ENCODE results near the gene CPLANE2.
"Not testable (repeated sequence)": the region's sequence is repeated elsewhere in the genome, so short reads cannot be mapped to it uniquely, and the experiment has no call there.

Gene CPLANE2

DNA sequence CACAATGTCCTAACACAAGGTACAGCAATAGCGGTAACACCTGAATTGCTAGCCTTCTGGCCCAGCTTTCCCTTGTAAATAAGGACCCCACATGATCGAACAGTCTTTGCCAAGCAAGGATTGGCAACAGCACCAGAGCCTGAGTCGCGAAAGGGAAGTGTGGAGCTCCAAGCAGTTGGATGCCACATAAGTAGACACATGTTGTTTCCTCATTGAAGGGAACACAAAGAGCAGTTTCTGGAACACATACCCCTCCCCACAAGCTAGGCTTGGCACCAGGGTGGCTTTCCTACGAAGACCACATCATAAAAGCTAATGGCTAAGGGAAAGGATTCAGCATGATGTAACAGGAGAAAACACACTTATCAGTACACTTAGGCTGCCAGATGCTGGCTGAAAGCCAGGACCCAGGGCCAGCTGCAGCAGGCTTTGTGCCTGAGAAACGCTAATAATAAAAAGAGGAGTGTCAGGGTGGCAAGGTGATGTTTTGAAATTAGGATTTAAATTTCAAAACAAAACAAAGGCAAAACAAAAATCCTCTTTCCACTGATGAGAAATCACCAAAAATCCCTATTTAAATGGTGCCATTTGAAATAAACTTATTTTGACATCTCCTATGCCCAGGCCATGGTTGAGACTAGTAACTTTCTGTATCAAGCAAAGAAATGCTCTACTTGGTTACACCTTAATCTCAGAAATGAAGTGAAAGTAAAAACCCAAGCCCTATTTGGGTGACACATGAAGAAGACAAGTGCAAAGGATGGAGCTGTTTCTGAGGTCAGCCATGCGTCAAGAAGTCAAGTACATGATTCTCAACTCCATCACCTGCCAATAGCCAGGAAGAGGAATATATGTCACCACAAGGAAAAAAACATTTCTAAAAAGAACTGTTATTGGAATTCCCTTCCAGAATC, 11.9 kb upstream of the CPLANE2 start:
- no peak for DNase-seq

DNA sequence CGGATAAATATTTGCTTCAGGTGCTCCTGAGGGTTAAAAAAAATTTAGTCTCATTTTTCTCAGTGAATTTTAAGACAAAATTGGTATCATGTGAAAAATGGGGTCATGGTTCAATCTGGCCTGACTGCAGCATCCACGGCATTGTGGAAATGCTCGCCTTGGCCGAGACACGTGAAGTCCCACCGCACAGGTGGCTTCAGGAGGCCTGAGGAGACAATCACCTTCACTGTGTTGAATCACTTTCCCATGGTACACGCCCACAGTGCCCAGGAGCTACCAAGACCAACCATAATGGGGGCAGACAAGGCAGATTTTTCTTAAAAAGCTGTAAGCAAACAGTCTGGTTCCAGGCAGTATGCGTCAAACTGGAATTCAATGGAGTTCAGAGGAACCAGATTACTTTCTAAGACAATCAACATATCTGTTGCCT, 11.0 kb upstream of the CPLANE2 start:
- DNase-seq, result no peak

DNA sequence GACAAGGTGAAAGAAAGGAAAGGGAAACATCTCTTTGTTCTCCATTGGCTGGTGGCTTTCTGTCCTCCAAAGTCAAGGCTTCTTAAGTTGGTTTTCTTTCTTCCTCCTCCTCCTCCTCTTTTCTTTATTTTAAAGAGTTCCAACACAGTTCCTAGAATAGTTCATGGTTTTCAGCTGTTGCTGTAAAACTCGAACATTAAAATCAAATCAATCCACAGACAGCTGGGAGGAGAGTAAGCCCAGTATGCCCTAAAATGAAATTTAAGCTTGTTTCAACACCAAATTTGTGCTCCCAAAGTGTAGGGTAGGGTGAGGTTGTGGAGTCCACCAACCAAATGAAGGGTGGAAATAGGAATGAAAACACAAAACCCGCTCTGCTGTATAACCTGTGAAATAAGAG, 10.5 kb upstream of the CPLANE2 start:
- DNase-seq, result no peak

DNA sequence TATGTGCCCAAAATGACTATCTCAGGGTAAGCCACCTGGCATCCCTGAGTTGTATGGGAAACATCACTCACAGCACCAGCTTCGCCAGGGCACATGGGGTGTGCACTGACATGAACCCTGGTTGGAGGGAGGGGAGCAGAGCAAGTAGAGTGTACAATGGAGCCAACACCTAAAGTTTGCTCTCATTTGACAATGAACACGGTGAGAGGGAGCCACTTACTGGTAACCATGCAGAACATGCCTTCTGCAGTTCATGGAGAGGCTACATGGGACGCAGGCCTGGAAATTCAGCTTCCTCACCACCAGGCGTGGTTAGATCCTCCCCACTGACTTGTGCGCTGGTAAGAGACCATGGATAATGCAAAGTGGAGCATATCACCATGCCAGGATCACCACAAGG, 10.0 kb upstream of the CPLANE2 start:
- no peak for DNase-seq

DNA sequence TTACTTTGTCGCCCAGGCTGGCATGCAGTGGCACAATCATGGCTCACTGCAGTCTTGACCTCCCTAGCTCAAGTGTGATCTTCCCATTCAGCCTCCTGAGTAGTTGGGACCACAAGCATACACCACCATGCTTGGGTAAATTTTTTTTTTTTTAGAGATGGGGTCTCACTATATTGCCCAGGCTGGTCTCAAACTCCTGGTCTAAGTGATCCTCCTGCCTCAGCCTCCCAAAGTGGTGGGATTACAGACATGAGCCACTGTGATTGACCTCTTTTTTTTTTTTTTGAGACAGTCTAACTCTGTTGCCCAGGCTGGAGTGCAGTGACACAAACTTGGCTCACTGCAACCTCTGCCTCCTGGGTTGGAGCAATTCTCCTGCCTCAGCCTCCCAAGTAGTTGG, 9.3 kb upstream of the CPLANE2 start:
- DNase-seq, result not testable (repeated sequence)

DNA sequence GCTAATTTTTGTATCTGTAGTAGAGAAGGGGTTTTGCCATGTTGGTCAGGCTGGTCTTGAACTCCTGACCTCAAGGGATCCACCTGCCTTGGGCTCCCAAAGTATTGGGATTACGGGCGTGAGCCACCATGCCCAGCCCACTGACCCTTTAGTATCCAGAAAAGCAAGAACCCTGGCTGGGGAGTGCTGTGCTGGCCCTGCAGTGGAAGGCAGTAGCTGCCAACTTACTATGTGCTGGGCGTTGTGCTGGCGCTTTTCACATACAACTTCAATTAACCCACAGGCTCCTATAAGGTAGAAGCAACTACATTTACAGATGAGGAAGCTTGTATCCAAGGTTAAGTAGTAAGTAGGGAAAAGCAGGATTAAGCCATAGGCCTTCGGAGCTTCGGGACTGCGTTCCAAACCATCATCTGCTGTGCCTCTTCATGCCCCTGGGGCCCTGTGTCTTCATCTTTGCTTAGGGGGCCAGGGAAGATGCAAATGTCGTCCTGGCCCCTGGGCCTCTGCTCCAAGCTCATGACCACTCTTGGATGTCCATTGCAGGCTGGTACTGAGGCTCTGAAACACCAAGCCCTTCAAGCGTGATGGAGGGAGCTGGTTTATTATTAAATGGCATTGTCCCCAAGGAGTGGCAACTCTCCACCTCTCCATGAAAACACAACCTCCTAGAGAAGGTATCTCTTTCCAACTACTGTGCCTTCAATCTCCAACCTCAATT, 8.7 kb upstream of the CPLANE2 start:
- DNase-seq, result no peak

DNA sequence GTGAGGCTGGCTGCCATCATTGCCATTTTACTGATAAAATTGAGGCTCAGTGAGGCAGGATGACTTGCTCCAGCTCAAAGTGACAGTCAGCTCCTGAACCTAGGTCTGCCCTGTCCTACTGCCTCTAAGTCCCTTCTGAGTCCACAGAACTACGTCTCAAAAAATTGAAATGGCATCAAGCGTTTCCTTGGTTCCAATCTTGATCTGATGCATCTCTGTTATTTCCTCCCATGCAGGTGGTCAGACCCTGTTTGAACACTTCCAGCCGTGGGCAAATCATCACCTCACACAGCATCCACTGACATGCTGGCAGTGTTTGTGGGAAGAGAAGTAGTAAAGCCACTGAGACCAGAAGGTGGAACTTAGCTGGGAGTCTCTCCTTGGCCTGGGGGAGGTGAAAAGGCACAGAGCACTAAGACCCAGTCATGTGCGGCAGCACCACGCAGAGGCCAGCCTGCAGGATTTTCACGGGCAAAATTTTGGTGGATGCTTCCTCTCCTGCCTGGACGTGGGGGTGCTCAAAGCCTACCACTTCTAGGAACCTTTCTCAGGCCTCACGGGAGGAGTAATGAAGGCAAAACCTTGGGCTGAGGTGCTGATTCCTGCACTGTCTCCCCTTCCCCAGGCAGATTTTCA, 7.8 kb upstream of the CPLANE2 start:
- DNase-seq, result no peak

GRCh38 chr1:16243936-16244649, 7.1 kb upstream of the CPLANE2 start:
- peak; percentile 76 for DNase-seq

DNA sequence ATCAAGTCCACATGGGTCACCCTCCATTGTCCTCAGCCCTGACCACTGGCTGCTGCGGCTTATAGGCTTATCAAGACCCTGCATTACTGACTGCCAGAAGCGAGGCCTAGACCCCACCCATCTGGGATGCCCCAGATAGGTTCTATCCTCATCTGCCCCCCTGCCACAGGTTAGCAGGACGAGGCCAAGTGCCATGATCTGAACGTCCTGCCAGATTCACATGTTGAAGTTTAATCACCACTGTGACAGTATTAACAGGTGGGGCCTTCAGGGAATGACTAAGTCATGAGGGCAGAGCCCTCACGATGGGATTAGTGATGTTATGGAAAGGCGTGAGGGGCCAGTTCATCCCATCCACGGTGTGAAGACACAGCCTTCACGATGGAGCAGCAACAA, 6.2 kb upstream of the CPLANE2 start:
- DNase-seq, result no peak

DNA sequence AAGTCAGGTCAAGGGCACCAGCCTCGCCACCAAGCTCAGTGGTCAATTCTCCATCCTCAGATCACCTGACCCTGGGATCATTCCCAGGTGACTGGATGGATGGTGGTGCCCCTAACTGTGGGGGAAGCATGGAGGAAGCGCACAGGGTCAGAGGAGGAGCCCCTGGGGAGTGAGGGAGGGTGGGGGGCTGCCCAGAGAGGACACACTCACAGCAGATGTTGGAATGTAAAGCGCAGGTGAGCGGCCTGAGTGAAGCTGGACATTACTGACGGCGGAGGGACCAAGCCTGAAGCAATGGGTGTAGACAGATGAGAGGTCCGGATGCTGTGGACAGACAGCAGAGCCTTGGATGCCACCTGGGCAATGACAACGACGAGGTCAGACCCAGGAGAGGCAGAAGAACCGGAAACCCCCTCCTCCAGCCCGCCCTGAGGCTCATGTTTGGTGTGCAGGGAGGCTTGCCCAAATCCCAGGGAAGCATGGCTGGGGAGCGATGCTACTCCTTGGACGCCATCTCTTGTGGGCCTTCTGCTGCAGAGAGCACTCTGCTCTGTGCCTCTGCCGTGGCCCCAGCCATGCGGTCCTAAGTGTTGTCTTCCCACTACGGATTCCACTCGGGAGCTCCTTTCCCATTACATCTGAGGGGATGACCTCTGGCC, 5.7 kb upstream of the CPLANE2 start:
- DNase-seq, result no peak

DNA sequence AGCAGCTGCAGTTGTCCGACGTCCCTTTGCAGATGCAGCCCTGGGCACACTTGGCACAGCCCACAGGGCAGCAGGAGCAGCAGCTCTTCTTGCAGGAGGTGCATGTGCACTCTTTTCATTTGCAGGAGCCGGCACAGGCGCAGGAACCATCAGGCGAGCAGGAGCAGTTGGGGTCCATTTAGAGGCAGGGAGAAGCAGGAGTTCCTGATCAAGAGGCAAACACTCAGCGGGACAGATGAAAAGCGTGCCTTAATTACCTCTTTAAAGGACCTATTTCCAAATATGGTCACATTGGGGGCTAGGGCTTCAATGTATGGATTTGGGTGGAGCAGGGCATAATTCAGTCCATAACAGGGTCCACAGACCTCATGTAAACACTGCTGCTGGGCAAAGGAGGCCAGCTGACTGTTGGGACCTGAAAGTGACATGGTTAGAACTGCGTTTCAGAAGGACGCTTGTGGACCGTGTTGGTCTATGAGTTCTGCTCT, 4.3 kb upstream of the CPLANE2 start:
- DNase-seq, result no peak

DNA sequence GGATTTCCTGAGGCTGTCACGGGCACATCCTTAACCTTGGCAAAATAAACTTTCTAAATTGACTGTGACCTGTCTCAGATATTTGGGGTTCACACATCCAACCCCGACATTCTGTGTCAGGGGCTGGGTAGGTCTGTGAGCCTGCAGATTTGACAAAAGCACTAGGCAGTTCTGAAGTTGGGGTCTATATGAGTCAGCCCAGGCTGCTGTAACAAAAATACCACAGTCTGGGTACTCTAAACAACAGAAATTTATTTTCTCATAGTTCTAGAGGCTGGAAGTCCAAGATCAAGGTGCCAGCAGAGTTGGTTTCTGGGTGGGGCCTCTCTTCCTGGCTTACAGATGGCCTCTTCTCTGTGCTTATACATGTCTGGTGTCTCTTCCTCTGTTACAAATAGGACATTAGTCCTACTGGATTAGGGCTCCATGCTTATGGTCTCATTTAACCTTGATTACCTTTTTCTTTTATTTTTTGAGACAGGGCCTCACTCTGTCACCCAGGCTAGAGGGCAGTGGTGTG, 3.0 kb upstream of the CPLANE2 start:
- no peak for DNase-seq

GRCh38 chr1:16237343-16237830, 404 bp upstream of the CPLANE2 start:
- no peak for DNase-seq

DNA sequence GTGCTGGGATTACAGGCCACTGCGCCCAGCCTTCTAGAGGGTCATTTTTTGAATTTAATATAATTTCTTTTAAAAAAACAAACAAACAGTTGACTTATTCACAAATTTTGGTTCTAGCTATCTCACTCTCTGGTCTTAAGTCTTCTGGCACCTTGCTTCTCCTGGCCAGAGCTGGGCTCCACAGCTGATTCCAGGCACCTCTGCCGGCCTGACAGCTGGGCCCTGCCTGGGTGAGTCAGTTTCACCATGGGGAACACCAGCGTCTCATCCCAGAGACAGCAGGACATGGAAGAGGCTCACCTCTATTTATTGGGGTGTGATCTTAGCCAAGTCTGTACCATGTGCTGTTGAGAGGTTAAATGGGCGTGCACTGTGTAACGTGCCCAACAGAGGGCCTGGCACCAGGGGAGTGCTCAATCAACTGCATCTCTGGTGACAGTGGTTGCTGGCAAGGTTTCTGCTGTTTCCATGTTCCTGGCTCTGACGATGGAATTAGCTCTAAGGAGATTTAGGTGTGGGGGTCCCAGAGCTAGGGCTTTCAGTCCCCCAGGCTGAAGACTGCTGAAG, 956 bp downstream of the CPLANE2 start:
- peak; percentile 62 for DNase-seq

DNA sequence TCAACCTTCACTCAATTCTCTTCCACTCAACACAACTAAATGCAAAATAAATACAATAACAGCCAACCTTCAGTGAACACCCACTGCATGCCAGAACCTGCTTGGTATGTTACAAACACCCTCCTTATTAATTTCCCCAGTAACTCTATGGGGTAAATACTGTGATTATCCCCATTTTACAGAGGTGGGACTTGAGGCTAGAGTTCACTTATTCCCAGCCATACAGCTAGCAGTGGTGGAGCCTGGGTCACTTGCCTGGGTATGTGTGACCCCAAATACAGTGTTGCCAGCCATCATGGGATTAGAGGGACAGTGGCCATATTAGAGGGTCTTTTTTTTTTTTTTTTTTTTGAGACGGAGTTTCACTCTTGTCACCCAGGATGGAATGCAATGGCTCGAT, 1.6 kb downstream of the CPLANE2 start:
- DNase-seq, result no peak

DNA sequence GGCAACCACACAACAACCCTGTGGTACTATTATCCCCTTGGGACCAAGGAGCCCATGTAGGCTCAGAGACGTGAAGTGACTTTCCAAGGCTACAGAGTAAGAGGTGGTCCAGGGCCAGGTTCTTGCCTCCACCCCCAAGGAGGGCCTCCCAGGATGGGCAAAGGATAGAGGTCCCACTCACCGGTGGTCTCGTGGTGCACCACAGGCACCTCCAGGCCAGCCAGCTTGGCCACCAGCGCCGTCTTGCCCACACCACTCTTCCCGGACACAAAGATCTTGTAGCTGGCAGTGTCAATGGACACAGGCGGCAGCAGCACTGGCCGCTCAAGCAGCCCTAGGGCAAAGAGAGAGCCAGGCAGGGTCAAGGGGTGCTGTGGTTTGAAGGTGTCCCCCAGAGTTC, 3.6 kb downstream of the CPLANE2 start:
- no peak for DNase-seq

- no peak for DNase-seq
Observed at GRCh38 chr1:16232316-16232710, 4.7 kb downstream of the CPLANE2 start.

GRCh38 chr1:16231331-16232315, 5.4 kb downstream of the CPLANE2 start:
- no peak for DNase-seq

- no peak for DNase-seq
Observed at GRCh38 chr1:16230744-16231143, 6.2 kb downstream of the CPLANE2 start.
